Tracheal epithelial cell (primary cell): ENCODE data around the gene IL18. TPM values are rescaled to one million over a fixed set of nuclear protein-coding genes. Genes with fewer than 3 reads are reported as not detected.

Experiments used
- total RNA-seq: library from RNA; depleted of rRNA; stranded (reverse); fragments of >200 nt; gene quantifications from 2 replicates; pipeline ENCODE4 v1.2.1, GENCODE V29; 2014

Gene IL18
- total RNA-seq: 30.8 and 91.9 TPM in 2 replicates

DNA sequence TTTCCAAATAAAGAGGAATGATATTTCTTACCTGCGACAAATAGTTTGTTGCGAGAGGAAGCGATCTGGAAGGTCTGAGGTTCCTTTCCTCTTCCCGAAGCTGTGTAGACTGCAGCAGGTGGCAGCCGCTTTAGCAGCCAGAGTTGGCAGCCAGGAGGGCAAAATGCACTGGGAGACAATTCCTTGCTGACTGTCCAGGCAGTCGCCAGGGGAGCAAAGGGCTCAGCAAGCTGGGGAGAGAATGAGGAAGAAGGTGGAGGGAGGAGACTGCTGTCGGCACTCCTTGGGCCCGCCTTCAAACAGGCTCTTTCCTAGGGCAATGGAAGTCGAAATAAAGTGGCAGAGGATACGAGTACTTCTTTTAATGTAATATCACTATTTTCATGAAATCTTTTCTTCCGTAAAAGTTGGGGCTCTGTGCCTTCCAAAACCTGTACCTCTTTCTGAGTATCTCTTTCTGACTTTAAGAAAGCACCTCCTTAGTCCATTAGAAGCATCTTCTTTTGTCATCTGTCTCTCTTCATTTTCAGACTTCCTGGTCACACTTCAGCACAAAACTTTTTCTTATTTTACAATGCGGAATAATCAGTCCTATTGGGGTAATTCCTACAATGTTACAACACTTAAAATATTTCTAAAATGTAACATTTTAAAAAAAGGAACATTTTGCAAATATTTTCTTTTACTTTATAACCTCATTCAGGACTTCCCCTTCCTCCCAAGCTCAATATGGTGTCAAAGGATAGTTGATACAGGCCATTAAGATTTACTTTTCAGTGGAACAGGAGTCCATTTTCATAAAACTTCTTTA is at the start of gene IL18:
Gene IL18 (minus strand): TSS at position 220 of the 811 bp plus-strand sequence. CDS start 9,041 bp downstream, outside the sequence.

GRCh38 chr11:112174789-112175598 is 11.1 kb upstream of the IL18 start, which contains the start of gene BCO2:
TSS of gene BCO2 (plus strand) at chr11:112175512. CDS start at chr11:112175602, 90 bp downstream.

DNA sequence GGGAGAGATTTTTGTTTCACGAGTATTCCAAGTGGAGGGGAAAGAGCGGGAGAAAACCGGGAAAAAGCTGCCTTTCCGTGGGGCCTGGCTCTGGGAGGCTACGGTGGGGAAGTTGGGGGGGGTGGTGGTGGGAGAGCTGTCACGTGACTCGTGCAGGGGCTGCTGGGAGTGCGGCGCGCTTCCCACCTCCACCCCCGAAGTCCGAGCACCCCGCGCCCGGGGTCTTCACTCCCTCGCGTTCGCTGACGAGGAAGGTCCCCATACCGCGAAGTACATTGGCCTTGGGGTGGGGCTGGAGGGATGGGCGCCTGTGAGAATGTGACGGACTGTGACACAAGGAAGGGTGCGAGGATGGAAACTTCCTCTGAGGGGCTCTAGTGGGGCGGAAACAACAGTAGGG is 3.3 kb upstream of the IL18 start, which contains the start of gene TEX12:
Gene TEX12 (plus strand): TSS at position 228 of the 400 bp plus-strand sequence. CDS start 1,897 bp downstream, outside the sequence.

Other genes starting within 250 kb of the IL18 start
- gene C11orf52, start 245.2 kb downstream of the IL18 start, total RNA-seq: 1.1 and 1.7 TPM in 2 replicates
- gene DIXDC1, start 226.8 kb downstream of the IL18 start, total RNA-seq: 10.9 and 20.5 TPM in 2 replicates
- gene DLAT, start 138.7 kb downstream of the IL18 start, total RNA-seq: 39.8 and 40.7 TPM in 2 replicates
- gene PIH1D2, start 90.1 kb downstream of the IL18 start, total RNA-seq: 0.72 and 1.1 TPM in 2 replicates
- 17.8 and 24.3 TPM in 2 replicates for gene NKAPD1, start 89.8 kb downstream of the IL18 start, total RNA-seq
- 38.8 and 49.9 TPM in 2 replicates for gene TIMM8B, start 77.3 kb downstream of the IL18 start, total RNA-seq
- 172 and 180 TPM in 2 replicates for gene SDHD, start 77.2 kb downstream of the IL18 start, total RNA-seq
- gene TEX12, start 3.3 kb upstream of the IL18 start, total RNA-seq: not detected in 2 replicates
- 0.24 and 0.85 TPM in 2 replicates for gene BCO2, start 11.4 kb upstream of the IL18 start, total RNA-seq
- 55.2 and 68.8 TPM in 2 replicates for gene PTS, start 62.3 kb upstream of the IL18 start, total RNA-seq
- not detected in 2 replicates for gene PLET1, start 96.8 kb upstream of the IL18 start, total RNA-seq